ENCODE data around the gene ZFR2.

ZFR2 gene

GRCh38 chr19:3836887-3837286 lies 32.0 kb downstream of the ZFR2 start:
- no peak overlapping the region for H3K4me2 ChIP-seq (ENCODE audit: low read length)
- H3K9ac ChIP-seq (ENCODE audit: low read length): no peak overlapping the region
- H3K9me2 ChIP-seq (ENCODE audit: low read depth, low read length): no peaks in the 10 kb centered on the region
- no peaks in the 10 kb centered on the region for H4K20me1 ChIP-seq (ENCODE audit: insufficient read depth, low read length)
- H3K27me3 ChIP-seq (ENCODE audit: insufficient read depth, low read length): no peaks in the 10 kb centered on the region; the same call in 1 of the 2 replicates
- 0 out of 2 replicates have a peak, but pooled peaks cover 2% of the 10 kb centered on the region for H3K9me3 ChIP-seq (ENCODE audit: low read length)
- no peaks in the 10 kb centered on the region for H3K36me3 ChIP-seq (ENCODE audit: insufficient read depth, low read length)
- H3K4me3 ChIP-seq (ENCODE audit: low read depth, low read length, poor library complexity, severe bottlenecking): no peak overlapping the region
- no peaks in the 10 kb centered on the region for H3K4me1 ChIP-seq (ENCODE audit: insufficient read depth, low read length, severe bottlenecking)
- no peak for TF ChIP-seq CTCF (IDR thresholded peaks at IDR 0.05; ENCODE audit: low read length)
- no peak for TF ChIP-seq EZH2 (IDR thresholded peaks at IDR 0.05; ENCODE audit: borderline replicate concordance, low read length)
- H3F3A ChIP-seq (ENCODE audit: insufficient read depth, low read length): no peaks in the 10 kb centered on the region
- no peak overlapping the region for H2AFZ ChIP-seq (ENCODE audit: low read length)
- no peak overlapping the region for H3K27ac ChIP-seq (ENCODE audit: low read depth, low read length, poor library complexity, severe bottlenecking)
- no peaks in the 10 kb centered on the region for H3K79me2 ChIP-seq (ENCODE audit: insufficient read depth, low read length)

GRCh38 chr19:3835055-3835435 lies 33.8 kb downstream of the ZFR2 start:
- no peaks in the 10 kb centered on the region for H4K20me1 ChIP-seq (ENCODE audit: insufficient read depth, low read length)
- no peaks in the 10 kb centered on the region for H3K4me1 ChIP-seq (ENCODE audit: insufficient read depth, low read length, severe bottlenecking)
- no peak overlapping the region for H2AFZ ChIP-seq (ENCODE audit: low read length)
- no peaks in the 10 kb centered on the region; the same call in 1 of the 2 replicates for H3K27me3 ChIP-seq (ENCODE audit: insufficient read depth, low read length)
- no peak overlapping the region for H3K9ac ChIP-seq (ENCODE audit: low read length)
- no peaks in the 10 kb centered on the region for H3K36me3 ChIP-seq (ENCODE audit: insufficient read depth, low read length)
- no peak overlapping the region for H3K4me3 ChIP-seq (ENCODE audit: low read depth, low read length, poor library complexity, severe bottlenecking)
- no peaks in the 10 kb centered on the region for H3K9me2 ChIP-seq (ENCODE audit: low read depth, low read length)
- H3K9me3 ChIP-seq (ENCODE audit: low read length): 0 out of 2 replicates have a peak, but pooled peaks cover 2% of the 10 kb centered on the region
- no peaks in the 10 kb centered on the region for H3F3A ChIP-seq (ENCODE audit: insufficient read depth, low read length)
- H3K27ac ChIP-seq (ENCODE audit: low read depth, low read length, poor library complexity, severe bottlenecking): no peak overlapping the region
- no peak overlapping the region for H3K4me2 ChIP-seq (ENCODE audit: low read length)
- H3K79me2 ChIP-seq (ENCODE audit: insufficient read depth, low read length): no peaks in the 10 kb centered on the region
- no peak for TF ChIP-seq EZH2 (IDR thresholded peaks at IDR 0.05; ENCODE audit: borderline replicate concordance, low read length)
- no peak for TF ChIP-seq CTCF (IDR thresholded peaks at IDR 0.05; ENCODE audit: low read length)

- no peak overlapping the region for H2AFZ ChIP-seq (ENCODE audit: low read length)
- no peaks in the 10 kb centered on the region for H3K9me2 ChIP-seq (ENCODE audit: low read depth, low read length)
- no peaks in the 10 kb centered on the region for H4K20me1 ChIP-seq (ENCODE audit: insufficient read depth, low read length)
- no peak overlapping the region for H3K4me3 ChIP-seq (ENCODE audit: low read depth, low read length, poor library complexity, severe bottlenecking)
- H3K9ac ChIP-seq (ENCODE audit: low read length): no peak overlapping the region
- no peak overlapping the region for H3K27ac ChIP-seq (ENCODE audit: low read depth, low read length, poor library complexity, severe bottlenecking)
- no peaks in the 10 kb centered on the region for H3K36me3 ChIP-seq (ENCODE audit: insufficient read depth, low read length)
- no peaks in the 10 kb centered on the region for H3F3A ChIP-seq (ENCODE audit: insufficient read depth, low read length)
- H3K4me1 ChIP-seq (ENCODE audit: insufficient read depth, low read length, severe bottlenecking): no peaks in the 10 kb centered on the region
- no peaks in the 10 kb centered on the region for H3K79me2 ChIP-seq (ENCODE audit: insufficient read depth, low read length)
- TF ChIP-seq EZH2 (IDR thresholded peaks at IDR 0.05; ENCODE audit: borderline replicate concordance, low read length): no peak
- TF ChIP-seq CTCF (IDR thresholded peaks at IDR 0.05; ENCODE audit: low read length): no peak
- 0 out of 2 replicates have a peak, but pooled peaks cover 2% of the 10 kb centered on the region for H3K9me3 ChIP-seq (ENCODE audit: low read length)
- H3K4me2 ChIP-seq (ENCODE audit: low read length): no peak overlapping the region
- H3K27me3 ChIP-seq (ENCODE audit: insufficient read depth, low read length): no peaks in the 10 kb centered on the region; the same call in 1 of the 2 replicates
Observed at GRCh38 chr19:3834349-3835054, 34.3 kb downstream of the ZFR2 start.

All from OCI-LY1 (cell line).